Kidney (tissue), 14 donors: ENCODE results near the gene MCRIP2. TPM values are rescaled to one million over a fixed set of nuclear protein-coding genes. Genes with fewer than 3 reads are reported as not detected.

ENCODE experiments used
- DNase-seq, 5 donors: peaks; one replicate each; pipeline ENCODE4 v3.0.0-alpha.2; 2013 to 2020
- FAIRE-seq: peaks from 2 replicates; lab custom pipeline; 2012; peaks lifted over from hg19 to GRCh38; lab: Jason Lieb, UNC
- H3K27ac ChIP-seq, 2 donors: one replicate each; pipeline ENCODE4 v1.7.0; 2013; ENCODE audit warnings: low read depth in 2 of 2, low read length in 2 of 2, inconsistent platforms in 1 of 2
- H3K27me3 ChIP-seq: one replicate; pipeline ENCODE4 v1.7.1; 2013; ENCODE audit warnings: low read length, inconsistent platforms; ENCODE audit not compliant: control insufficient read depth, insufficient read depth
- H3K36me3 ChIP-seq, 3 donors: one replicate each; pipeline versions ENCODE4 v1.7.0 to v1.7.1; 2013; ENCODE audit warnings: low read length in 3 of 3, control low read depth in 1 of 3, inconsistent platforms in 1 of 3; ENCODE audit not compliant: insufficient read depth in 3 of 3, control insufficient read depth in 2 of 3
- H3K4me1 ChIP-seq, 3 donors: one replicate each; pipeline versions ENCODE4 v1.7.0 to v1.7.1; 2013; ENCODE audit warnings: low read length in 3 of 3, inconsistent platforms in 1 of 3, low read depth in 1 of 3; ENCODE audit not compliant: control insufficient read depth in 2 of 3, insufficient read depth in 2 of 3
- H3K4me3 ChIP-seq, 3 donors: one replicate each; pipeline versions ENCODE4 v1.7.0 to v1.8.1; 2013; ENCODE audit warnings: low read length in 3 of 3, control low read depth in 1 of 3, inconsistent platforms in 1 of 3
- H3K9ac ChIP-seq, 3 donors: one replicate each; pipeline versions ENCODE4 v1.7.0 to v1.7.1; 2013; ENCODE audit warnings: low read length in 3 of 3, control low read depth in 1 of 3, inconsistent platforms in 1 of 3
- H3K9me3 ChIP-seq, 3 donors: one replicate each; pipeline versions ENCODE4 v1.7.0 to v1.7.1; 2013; ENCODE audit warnings: low read length in 3 of 3, control low read depth in 1 of 3, inconsistent platforms in 1 of 3; ENCODE audit not compliant: control insufficient read depth in 2 of 3, insufficient read depth in 1 of 3
- intact Hi-C: fragments of 100-400 bp; cut with DNase I; formaldehyde crosslinking; loops from one replicate; pipeline ENCODE4 v1.11.1; 2022
- polyA plus RNA-seq: library from polyadenylated mRNA; stranded (reverse); fragments of 350-450 nt; fragmentation: Illumina TruSeq; extraction: RNeasy Lipid Tissue Mini Kit (QIAGEN cat#74804); gene quantifications from one replicate; pipeline ENCODE4 v1.2.3, GENCODE V29; 2014; ENCODE audit warnings: low read depth, low replicate concordance; ENCODE audit not compliant: insufficient read depth
- total RNA-seq: library from RNA; stranded (reverse); fragmentation: NEBNext Ultra II Directional; extraction: Animal tissue kit (Norgen Biotek cat#: 25700); gene quantifications from one replicate; pipeline ENCODE4 v1.2.1, GENCODE V29; 2021
- TF ChIP-seq, protein P1 (sequence below): IDR thresholded peaks from 3 replicates; pipeline ENCODE4 v1.5.1; 2012; ENCODE audit warnings: mild to moderate bottlenecking, moderate library complexity, borderline replicate concordance; ENCODE audit not compliant: insufficient read depth; ENCODE audit errors: extremely low read depth
- donor health status: control.
- donor health status: control.
- donor health status: control.
- donor health status: control.
- donor health status: control.
- donor health status: DM: yes; HTN: yes; CAD: no.
- donor health status: Normal renal cell carcinoma (clear cell type).

The MCRIP2 gene
- total and polyA plus RNA-seq, 2 donors from 2014 or later: 36.9 to 265 TPM

DNA sequence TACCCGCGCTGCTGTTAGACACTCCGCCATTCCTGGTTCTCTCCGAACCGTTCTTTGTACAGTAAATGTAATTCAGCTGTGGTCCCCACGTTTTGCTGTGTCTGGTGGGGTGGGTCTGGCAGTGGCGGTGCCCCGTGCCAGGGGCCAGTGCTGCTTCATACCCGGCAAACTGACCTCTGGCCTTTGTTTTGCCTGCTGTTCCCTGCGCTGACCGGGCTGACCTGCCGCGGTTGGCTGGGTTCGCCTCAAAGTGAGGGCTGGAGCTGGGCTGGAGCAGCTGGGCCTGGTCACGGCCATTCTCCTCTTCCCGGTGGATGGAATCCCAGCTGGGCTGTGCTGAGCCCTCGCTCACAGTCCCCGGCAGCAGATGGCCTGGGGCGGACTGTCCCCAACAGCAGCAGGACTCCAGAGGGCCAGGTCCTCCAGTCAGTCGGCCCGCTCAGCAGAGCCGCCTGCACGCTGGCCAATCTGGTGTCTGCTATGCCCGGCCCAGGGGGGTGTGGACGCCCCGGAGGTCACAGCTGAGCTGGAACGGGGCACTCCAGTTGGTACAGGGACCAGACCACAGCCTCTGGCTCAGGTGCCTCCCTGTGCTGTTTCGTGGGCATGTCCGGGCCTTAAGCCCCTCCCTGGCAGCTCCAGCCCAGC, 12.3 kb upstream of the MCRIP2 start:
- Histone ChIP-seq H3K27ac (peak overlapping the region in 1 of 2 donors; percentile 14), H3K9ac (no peak overlapping the region), H3K4me1 (peaks cover 0 to 25% (median 12%) of the 10 kb centered on the region in 3 donors), H3K36me3 (peaks cover 0 to 6% (median 0%) of the 10 kb centered on the region in 3 donors), H3K9me3 (no peaks in the 10 kb centered on the region), H3K27me3 (no peaks in the 10 kb centered on the region), H3K4me3 (no peak overlapping the region)
- DNase-seq: peak in 4 of 5 donors; percentile 53 to 87 (median 65)
- FAIRE-seq: no peak
- intact Hi-C loops: no loop called here
- TF ChIP-seq, protein P1, sequence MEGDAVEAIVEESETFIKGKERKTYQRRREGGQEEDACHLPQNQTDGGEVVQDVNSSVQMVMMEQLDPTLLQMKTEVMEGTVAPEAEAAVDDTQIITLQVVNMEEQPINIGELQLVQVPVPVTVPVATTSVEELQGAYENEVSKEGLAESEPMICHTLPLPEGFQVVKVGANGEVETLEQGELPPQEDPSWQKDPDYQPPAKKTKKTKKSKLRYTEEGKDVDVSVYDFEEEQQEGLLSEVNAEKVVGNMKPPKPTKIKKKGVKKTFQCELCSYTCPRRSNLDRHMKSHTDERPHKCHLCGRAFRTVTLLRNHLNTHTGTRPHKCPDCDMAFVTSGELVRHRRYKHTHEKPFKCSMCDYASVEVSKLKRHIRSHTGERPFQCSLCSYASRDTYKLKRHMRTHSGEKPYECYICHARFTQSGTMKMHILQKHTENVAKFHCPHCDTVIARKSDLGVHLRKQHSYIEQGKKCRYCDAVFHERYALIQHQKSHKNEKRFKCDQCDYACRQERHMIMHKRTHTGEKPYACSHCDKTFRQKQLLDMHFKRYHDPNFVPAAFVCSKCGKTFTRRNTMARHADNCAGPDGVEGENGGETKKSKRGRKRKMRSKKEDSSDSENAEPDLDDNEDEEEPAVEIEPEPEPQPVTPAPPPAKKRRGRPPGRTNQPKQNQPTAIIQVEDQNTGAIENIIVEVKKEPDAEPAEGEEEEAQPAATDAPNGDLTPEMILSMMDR: no peak

DNA sequence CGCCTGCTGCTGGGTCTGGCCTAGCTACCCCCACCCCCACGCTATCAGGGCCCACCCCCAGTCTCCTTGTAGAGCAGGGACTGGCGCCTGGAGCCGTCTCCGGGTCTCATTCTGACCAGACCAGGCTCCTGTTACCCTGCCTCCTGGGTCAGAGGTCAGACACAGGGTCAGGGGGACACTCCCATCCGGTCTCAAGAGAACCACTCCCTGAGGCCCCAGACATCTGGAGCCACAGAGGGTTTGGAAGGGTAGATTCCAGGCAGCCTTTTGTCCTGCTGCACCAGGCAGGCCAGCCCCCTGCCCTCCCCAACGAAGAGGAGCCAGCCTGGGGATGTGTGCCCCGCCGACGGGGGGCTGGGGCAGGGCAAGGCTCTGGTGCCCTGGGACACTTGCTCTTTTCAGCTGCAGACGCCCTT, 11.8 kb upstream of the MCRIP2 start:
- H3K4me1 ChIP-seq: peaks cover 0 to 27% (median 12%) of the 10 kb centered on the region in 3 donors
- DNase-seq: peak in 2 of 5 donors; percentile 82 to 85
- no peak for FAIRE-seq

DNA sequence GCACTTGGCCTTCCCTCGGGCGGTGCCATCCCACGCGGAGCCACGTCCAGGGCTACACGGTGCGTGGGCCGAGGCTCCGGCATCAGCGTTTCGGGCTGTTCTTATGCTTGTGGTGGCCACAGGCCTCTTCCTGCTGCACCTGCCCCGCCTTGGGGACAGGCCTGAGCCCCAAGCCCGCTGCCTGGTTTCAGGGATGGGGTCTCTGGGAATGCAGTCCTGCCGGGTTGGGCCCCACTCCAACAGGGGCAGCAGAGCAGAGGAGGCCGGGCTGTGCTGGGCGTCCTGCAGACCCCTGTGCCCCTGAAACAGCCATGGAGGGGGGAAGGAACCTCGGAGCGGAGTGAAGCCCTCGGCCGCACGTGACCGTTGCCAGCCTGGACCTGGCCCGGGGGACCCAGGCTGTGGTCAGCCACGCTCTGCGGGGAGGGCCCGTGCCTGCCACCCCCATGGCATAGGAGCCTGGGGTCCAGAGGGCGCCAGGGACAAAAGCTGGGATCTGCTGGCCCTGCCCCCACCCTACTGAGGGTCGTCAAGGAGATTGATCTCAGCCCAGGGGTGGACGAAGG, 11.3 kb upstream of the MCRIP2 start:
- Histone ChIP-seq H3K27me3 (no peaks in the 10 kb centered on the region), H3K9me3 (no peaks in the 10 kb centered on the region), H3K9ac (no peak overlapping the region), H3K36me3 (peaks cover 0 to 6% (median 0%) of the 10 kb centered on the region in 3 donors), H3K27ac (no peak overlapping the region), H3K4me1 (peaks cover 0 to 31% (median 12%) of the 10 kb centered on the region in 3 donors), H3K4me3 (no peak overlapping the region)
- intact Hi-C loops: no loop called here
- FAIRE-seq: no peak
- TF ChIP-seq, protein P1: no peak
- peak in 1 of 5 donors; percentile 36 for DNase-seq

More for the DNA sequence above, 11.8 kb upstream of the MCRIP2 start:
- Histone ChIP-seq H3K27me3 (no peaks in the 10 kb centered on the region), H3K9ac (no peak overlapping the region), H3K4me3 (no peak overlapping the region), H3K9me3 (no peaks in the 10 kb centered on the region), H3K27ac (no peak overlapping the region), H3K36me3 (peaks cover 0 to 6% (median 0%) of the 10 kb centered on the region in 3 donors)
- TF ChIP-seq, protein P1: no peak
- intact Hi-C loops: no loop called here
